HepG2 (cell line): ENCODE results near the gene RIC3. TPM values are rescaled to one million over a fixed set of nuclear protein-coding genes. Genes with fewer than 3 reads are reported as not detected.

ENCODE experiments used
- ATAC-seq: fragments of 200-7000 bp; cut with Tn5 transposase; 3 replicates; pipeline ENCODE4 v1.9.1; 2020; ENCODE audit warnings: mild to moderate bottlenecking, moderate library complexity
- BruUV-seq: library from RNA; stranded (reverse); fragments of 400-500 nt; replicated peaks from 2 replicates; lab custom pipeline; 2021; lab: Mats Ljungman, UMichigan
- CTCF ChIA-PET: fragments of 300-600 bp; formaldehyde crosslinking; extraction: SDS; loops from one replicate; lab custom pipeline; 2021; ENCODE audit warnings: low total read pairs, inconsistent platforms, low intra/inter-chr PET ratio; lab: Yijun Ruan, JAX
- POLR2A ChIA-PET: fragments of 350-600 bp; sonication (Branson Sonifier 250); formaldehyde crosslinking; loops from one replicate; lab custom pipeline; 2020; ENCODE audit warnings: antibody characterized with exemption, inconsistent platforms; lab: Yijun Ruan, JAX
- DNase-seq: peaks from one replicate; pipeline ENCODE4 v3.0.0-alpha.2; 2015; ENCODE audit warnings: low spot score
- FAIRE-seq: peaks from 3 replicates; lab custom pipeline; 2011; peaks lifted over from hg19 to GRCh38; lab: Jason Lieb, UNC
- H2AFZ ChIP-seq: one replicate; pipeline ENCODE4 v1.6.1; 2011; ENCODE audit warnings: low read length, inconsistent platforms
- H3K27ac ChIP-seq: fragments of 300-600 bp; 3 replicates; pipeline ENCODE4 v1.8.0; 2011; ENCODE audit warnings: mixed run types, mild to moderate bottlenecking, mixed read lengths, low read length, inconsistent platforms; ENCODE audit not compliant: insufficient read depth; ENCODE audit errors: extremely low read length
- H3K27me3 ChIP-seq, 2 experiments: fragments of 200-600 bp in 1 of 2; 2 replicates in 1 of 2; 3 replicates in 1 of 2; pipeline versions ENCODE4 v1.6.0 to v1.8.0; 2011; ENCODE audit warnings: low read length in 2 of 2, mild to moderate bottlenecking in 2 of 2, moderate library complexity in 2 of 2, inconsistent platforms in 1 of 2; ENCODE audit not compliant: insufficient read depth in 2 of 2, control insufficient read depth in 1 of 2
- H3K36me3 ChIP-seq, 2 experiments: fragments of 200-600 bp in 1 of 2; replicated peaks in 1 of 2; 2 replicates in 1 of 2; 3 replicates in 1 of 2; pipeline versions ENCODE4 v1.5.1 to v1.8.0; 2011; ENCODE audit warnings: low read length in 2 of 2, inconsistent platforms in 1 of 2; ENCODE audit not compliant: insufficient read depth in 2 of 2, control insufficient read depth in 1 of 2
- H3K4me1 ChIP-seq: 2 replicates; pipeline ENCODE4 v1.5.1; 2012; ENCODE audit warnings: low read length, inconsistent platforms; ENCODE audit not compliant: insufficient read depth
- H3K4me2 ChIP-seq: 2 replicates; pipeline ENCODE4 v1.6.0; 2011; ENCODE audit warnings: low read depth, low read length, inconsistent platforms
- H3K4me3 ChIP-seq, 3 experiments: fragments of 200-600 bp in 1 of 3; sonication (generic), shearing (Covaris generic) in 1 of 3; replicated peaks in 1 of 3; 2 replicates each; pipeline ENCODE4 v1.5.1; 2011 to 2016; ENCODE audit warnings: low read length in 3 of 3, inconsistent platforms in 2 of 3, low read depth in 2 of 3, mild to moderate bottlenecking in 2 of 3, control low read depth in 1 of 3, mixed read lengths in 1 of 3; ENCODE audit not compliant: insufficient read depth in 1 of 3
- H3K79me2 ChIP-seq: one replicate; pipeline ENCODE4 v1.6.1; 2011; ENCODE audit warnings: low read length, inconsistent platforms; ENCODE audit not compliant: insufficient read depth
- H3K9ac ChIP-seq: 2 replicates; pipeline ENCODE4 v1.6.0; 2011; ENCODE audit warnings: mild to moderate bottlenecking, low read depth, low read length, inconsistent platforms; ENCODE audit not compliant: insufficient read depth
- H3K9me3 ChIP-seq: 2 replicates; pipeline ENCODE4 v1.5.1; 2012; ENCODE audit warnings: mild to moderate bottlenecking, low read length
- H4K20me1 ChIP-seq: 2 replicates; pipeline ENCODE4 v1.6.0; 2011; ENCODE audit warnings: inconsistent platforms, mild to moderate bottlenecking, low read length, moderate library complexity; ENCODE audit not compliant: insufficient read depth
- AGO1 ChIP-seq: fragments of 200-400 bp; formaldehyde crosslinking; IDR thresholded peaks from 2 replicates; pipeline ENCODE4 v1.6.1; 2017; ENCODE audit warnings: mild to moderate bottlenecking, low read depth, low read length, moderate library complexity; ENCODE audit not compliant: poor library complexity, severe bottlenecking
- ATRX ChIP-seq: sonication (generic); formaldehyde crosslinking; IDR thresholded peaks from 2 replicates; pipeline ENCODE4 v1.4.0; 2020; ENCODE audit warnings: missing genetic modification reagents, borderline replicate concordance
- CEBPB ChIP-seq: IDR thresholded peaks from 2 replicates; pipeline ENCODE4 v1.6.1; 2011; ENCODE audit warnings: low read depth, low read length, improper control_type of control experiment, borderline replicate concordance
- CSRNP1 ChIP-seq: sonication (generic); formaldehyde crosslinking; IDR thresholded peaks from 2 replicates; pipeline ENCODE4 v1.8.1; 2023; ENCODE audit warnings: mild to moderate bottlenecking, missing genetic modification reagents
- ESRRA ChIP-seq: sonication (generic); formaldehyde crosslinking; IDR thresholded peaks from 2 replicates; pipeline ENCODE4 v1.5.1; 2020; ENCODE audit warnings: mild to moderate bottlenecking, low read depth, missing genetic modification reagents
- ETV6 ChIP-seq: sonication (generic); formaldehyde crosslinking; conservative IDR thresholded peaks from 2 replicates; pipeline ENCODE4 v1.4.0; 2020; ENCODE audit warnings: missing genetic modification reagents
- GFI1 ChIP-seq: sonication (generic); formaldehyde crosslinking; IDR thresholded peaks from 2 replicates; pipeline ENCODE4 v1.5.0; 2020; ENCODE audit warnings: missing genetic modification reagents, mild to moderate bottlenecking, borderline replicate concordance
- HOXA7 ChIP-seq: sonication (generic); formaldehyde crosslinking; IDR thresholded peaks from 2 replicates; pipeline ENCODE4 v1.8.1; 2022; ENCODE audit warnings: mild to moderate bottlenecking, missing genetic modification reagents, moderate library complexity
- MZF1 ChIP-seq: sonication (generic); formaldehyde crosslinking; IDR thresholded peaks from 2 replicates; pipeline ENCODE4 v1.8.1; 2023; ENCODE audit warnings: mild to moderate bottlenecking, missing genetic modification reagents, borderline replicate concordance
- NCOA5 ChIP-seq: sonication (generic); formaldehyde crosslinking; IDR thresholded peaks from 2 replicates; pipeline ENCODE4 v1.4.0; 2020; ENCODE audit warnings: missing genetic modification reagents
- POLR2AphosphoS5 ChIP-seq: IDR thresholded peaks from 2 replicates; pipeline ENCODE4 v1.6.1; 2012; ENCODE audit warnings: low read depth, low read length
- RARA ChIP-seq: IDR thresholded peaks from 2 replicates; pipeline ENCODE4 v1.6.1; 2016; ENCODE audit warnings: missing genetic modification reagents, missing compliant biosample characterization
- RFXAP ChIP-seq: sonication (generic); formaldehyde crosslinking; IDR thresholded peaks from 2 replicates; pipeline ENCODE4 v1.4.0; 2020; ENCODE audit warnings: missing genetic modification reagents, borderline replicate concordance
- TAF1 ChIP-seq: sonication (generic); formaldehyde crosslinking; IDR thresholded peaks from 2 replicates; pipeline ENCODE4 v1.4.0; 2020; ENCODE audit warnings: missing genetic modification reagents
- ZNF407 ChIP-seq: sonication (generic); formaldehyde crosslinking; IDR thresholded peaks from one replicate; pipeline ENCODE4 v1.5.1; 2020; ENCODE audit warnings: mild to moderate bottlenecking, missing genetic modification reagents; ENCODE audit errors: not compliant biosample characterization
- ZNF776 ChIP-seq: sonication (generic); formaldehyde crosslinking; IDR thresholded peaks from 2 replicates; pipeline ENCODE4 v1.4.0; 2020; ENCODE audit warnings: mild to moderate bottlenecking, missing genetic modification reagents
- WGBS: methylation state at CpG from one replicate; pipeline ENCODE4 v1.1.6; 2017; ENCODE audit warnings: low lambda C conversion rate; 5-methylcytosine and 5-hydroxymethylcytosine counted together
- in situ Hi-C: cut with HindIII; loops from 2 replicates; pipeline ENCODE4 v1.10.0; 2017; ENCODE audit warnings: low pct_unique_long_range_greater_than_20kb; ENCODE audit not compliant: extremely low pct_ligation_motif_present
- intact Hi-C: fragments of 100-400 bp; cut with micrococcal nuclease; formaldehyde crosslinking; loops from one replicate; pipeline ENCODE4 v1.10.0; 2022; ENCODE audit not compliant: unreplicated experiment
- polyA plus RNA-seq, 8 experiments: library from polyadenylated mRNA; depleted of rRNA in 3 of 8; stranded (reverse) in 7 of 8; unstranded in 1 of 8; fragments of >200 nt; fragmentation: Illumina TruSeq in 4 of 8; extraction: Trizol in 4 of 8; gene quantifications; 2 replicates each; pipeline versions ENCODE4 v1.2.1 to v1.2.3, GENCODE V29; 2011 to 2016; ENCODE audit warnings: low read depth in 4 of 8, missing spikeins in 1 of 8, mixed read lengths in 1 of 8; ENCODE audit not compliant: insufficient read depth in 1 of 8
- total RNA-seq, 5 experiments: library from RNA; depleted of rRNA; stranded (reverse); fragments of >200 nt; fragmentation: Illumina TruSeq; extraction: Trizol; gene quantifications; 2 replicates each; pipeline ENCODE4 v1.2.3, GENCODE V29; 2016; ENCODE audit warnings: low read depth in 1 of 5

Gene RIC3
- total and polyA plus RNA-seq, 2 of the 13 experiments (the other 11 are each of a cell fraction or from before 2014, with no cell fraction given), result not detected

DNA sequence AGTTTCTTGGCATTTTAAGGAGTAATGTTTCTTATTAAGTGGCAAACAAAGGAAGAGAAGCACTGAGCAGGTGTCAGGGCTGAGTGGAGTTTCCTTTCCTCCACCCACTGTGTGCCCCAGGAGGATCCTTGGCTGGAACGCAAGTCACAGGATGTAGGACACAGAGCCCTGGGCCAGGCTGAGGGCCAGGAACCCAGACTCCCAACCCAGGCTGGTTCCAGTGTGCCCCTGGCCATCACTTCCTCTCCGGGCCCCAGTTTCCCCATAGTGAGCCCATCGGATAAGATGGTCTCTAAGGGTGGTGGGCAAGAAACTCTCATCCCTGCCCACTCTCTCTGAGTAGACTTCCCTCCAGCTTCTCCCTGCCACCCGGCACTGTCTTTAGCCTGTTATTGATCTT, 49.6 kb upstream of the RIC3 start (continued):
- TF ChIP-seq HOXA7 (CRISPR knock-in tag) (no peak), CEBPB (no peak), POLR2AphosphoS5 (no peak), NCOA5 (CRISPR knock-in tag) (no peak), ESRRA (no peak), ATRX (CRISPR knock-in tag) (no peak), ETV6 (CRISPR knock-in tag) (no peak), TAF1 (CRISPR knock-in tag) (no peak), ZNF776 (CRISPR knock-in tag) (no peak), CSRNP1 (CRISPR knock-in tag) (no peak), RARA (no peak), MZF1 (CRISPR knock-in tag) (no peak), GFI1 (no peak)

DNA sequence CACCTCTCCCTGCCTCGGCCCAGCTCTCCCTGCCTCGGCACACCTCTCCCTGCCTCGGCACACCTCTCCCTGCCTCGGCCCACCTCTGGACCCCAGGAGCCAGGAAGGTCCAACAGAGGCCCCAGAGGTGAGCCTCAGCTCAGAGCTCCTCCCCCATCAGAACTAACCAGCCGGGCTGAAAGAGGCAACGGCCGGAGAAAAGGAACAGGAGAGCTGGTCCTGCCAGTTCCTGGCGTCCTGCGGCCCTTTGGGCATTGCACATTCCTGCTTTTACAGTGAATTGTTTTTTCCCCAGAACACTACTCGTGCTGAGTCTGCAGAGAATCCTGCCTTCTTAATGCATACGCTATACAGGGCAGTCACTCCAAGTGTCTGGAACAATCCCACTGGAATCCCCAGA, 49.1 kb upstream of the RIC3 start:
- Histone ChIP-seq H3K9ac (no peak overlapping the region), H4K20me1 (no peaks in the 10 kb centered on the region; the same call in 1 of the 2 replicates), H3K4me1 (no peaks in the 10 kb centered on the region), H3K36me3 (no peaks in the 10 kb centered on the region), H3K27ac (no peak overlapping the region), H3K9me3 (no peaks in the 10 kb centered on the region), H3K79me2 (no peaks in the 10 kb centered on the region), H3K27me3 (peaks cover 0 to 34% of the 10 kb centered on the region in 2 experiments; a peak in 4 of 5 replicates), H3K4me3 (no peak overlapping the region), H3K4me2 (no peak overlapping the region), H2AFZ (no peak overlapping the region)
- no peak for FAIRE-seq
- in situ Hi-C loops, result no loop called here
- no peak for ATAC-seq
- BruUV-seq, result no TSS peak
- POLR2A ChIA-PET, result no interaction called here
- CTCF ChIA-PET, result no interaction called here
- DNase-seq, result no peak
- intact Hi-C loops, result no loop called here
- WGBS, result 42% methylated on average over 5 of the region's 11 CpGs
- TF ChIP-seq ZNF776 (CRISPR knock-in tag) (no peak), ZNF407 (CRISPR knock-in tag) (no peak), AGO1 (no peak), RFXAP (CRISPR knock-in tag) (no peak)
